Measurements from ENCODE around the gene RPS8. TPM values are rescaled to one million over a fixed set of nuclear protein-coding genes. Genes with fewer than 3 reads are reported as not detected.
A peak's percentile ranks its signal among the peaks of the same experiment; 100 is the strongest.

RPS8 gene
- total RNA-seq = 1,121 TPM

DNA sequence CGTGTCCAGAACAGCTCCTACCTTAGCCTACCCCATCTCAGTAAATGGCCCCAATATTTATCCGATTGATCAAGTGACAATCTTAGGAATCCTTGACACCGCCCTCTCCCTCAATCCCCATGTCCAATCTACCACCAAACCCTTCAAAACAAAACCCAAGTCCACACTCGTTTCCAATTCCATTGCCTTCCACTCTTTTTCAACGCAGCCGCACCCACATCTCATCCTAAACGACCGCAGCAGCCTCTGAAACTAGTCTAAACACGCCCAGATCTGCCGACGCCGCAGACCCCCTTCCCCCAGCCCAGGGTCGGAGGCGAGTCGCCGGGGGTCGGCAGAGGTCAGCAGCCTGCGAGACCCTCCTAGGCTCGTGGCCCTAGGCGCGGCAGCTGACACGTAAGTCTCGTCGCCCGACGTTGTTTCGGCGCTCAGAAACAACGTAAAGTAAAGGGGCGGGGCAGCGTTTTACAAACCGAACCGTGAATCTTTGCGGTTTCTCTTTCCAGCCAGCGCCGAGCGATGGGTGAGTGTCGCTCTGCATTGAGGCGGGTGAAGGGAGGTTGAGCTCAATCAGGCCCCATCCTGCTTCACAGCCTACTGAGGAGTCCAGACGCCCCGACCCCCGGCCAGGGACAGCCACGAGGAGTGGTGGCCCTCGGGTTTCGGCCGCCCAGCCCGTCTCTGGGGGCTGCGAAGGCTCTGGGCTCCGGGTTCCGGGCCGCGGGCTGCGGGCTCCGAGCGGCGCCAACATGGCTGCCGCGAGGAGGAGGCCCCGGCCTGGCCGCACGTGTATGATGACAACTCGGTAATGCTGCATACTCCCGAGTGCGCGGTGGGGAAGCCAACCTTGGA lies at the start of gene RPS8:
TSS of gene RPS8 (plus strand) at position 463 of the 852 bp plus-strand sequence. CDS start at position 520, 57 bp downstream.

DNA sequence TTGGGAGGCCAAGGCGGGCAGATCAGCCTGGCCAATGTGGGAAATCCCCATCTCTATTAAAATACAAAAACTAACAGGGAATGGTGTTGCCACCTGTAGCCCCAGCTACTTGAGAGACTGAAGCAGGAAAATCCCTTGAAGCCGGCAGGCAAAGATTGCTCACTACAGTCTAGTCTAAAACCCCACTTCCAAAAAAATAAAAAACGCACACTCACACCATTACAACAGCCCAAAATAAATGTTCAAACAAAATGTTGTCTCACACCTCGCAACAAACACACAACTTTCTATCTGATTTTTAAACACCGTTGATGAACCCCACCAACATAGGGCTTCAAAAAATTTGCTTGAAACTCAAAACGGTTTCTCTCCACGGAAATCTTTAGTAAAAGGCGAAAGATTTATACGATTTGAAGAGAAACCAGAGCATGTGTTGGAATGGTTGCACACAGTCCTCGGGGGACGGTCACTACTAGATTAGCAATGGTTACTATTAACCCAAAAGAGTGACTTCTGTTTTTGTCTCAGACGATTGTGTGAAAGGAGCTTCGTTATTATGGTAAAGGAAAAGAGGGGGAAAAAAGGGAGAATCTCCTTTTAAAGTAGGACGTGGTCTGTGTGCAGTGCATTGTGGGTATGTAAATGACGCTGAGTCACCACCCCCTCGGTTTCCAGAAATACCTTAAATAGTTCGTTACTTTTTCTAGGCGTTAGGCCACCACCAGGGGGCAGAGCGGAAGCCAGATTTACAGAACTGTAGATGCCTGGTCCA lies 44.4 kb upstream of the RPS8 start, which contains the start of gene RNU5D-1:
TSS of gene RNU5D-1 (minus strand) at position 430 of the 772 bp plus-strand sequence.

DNA sequence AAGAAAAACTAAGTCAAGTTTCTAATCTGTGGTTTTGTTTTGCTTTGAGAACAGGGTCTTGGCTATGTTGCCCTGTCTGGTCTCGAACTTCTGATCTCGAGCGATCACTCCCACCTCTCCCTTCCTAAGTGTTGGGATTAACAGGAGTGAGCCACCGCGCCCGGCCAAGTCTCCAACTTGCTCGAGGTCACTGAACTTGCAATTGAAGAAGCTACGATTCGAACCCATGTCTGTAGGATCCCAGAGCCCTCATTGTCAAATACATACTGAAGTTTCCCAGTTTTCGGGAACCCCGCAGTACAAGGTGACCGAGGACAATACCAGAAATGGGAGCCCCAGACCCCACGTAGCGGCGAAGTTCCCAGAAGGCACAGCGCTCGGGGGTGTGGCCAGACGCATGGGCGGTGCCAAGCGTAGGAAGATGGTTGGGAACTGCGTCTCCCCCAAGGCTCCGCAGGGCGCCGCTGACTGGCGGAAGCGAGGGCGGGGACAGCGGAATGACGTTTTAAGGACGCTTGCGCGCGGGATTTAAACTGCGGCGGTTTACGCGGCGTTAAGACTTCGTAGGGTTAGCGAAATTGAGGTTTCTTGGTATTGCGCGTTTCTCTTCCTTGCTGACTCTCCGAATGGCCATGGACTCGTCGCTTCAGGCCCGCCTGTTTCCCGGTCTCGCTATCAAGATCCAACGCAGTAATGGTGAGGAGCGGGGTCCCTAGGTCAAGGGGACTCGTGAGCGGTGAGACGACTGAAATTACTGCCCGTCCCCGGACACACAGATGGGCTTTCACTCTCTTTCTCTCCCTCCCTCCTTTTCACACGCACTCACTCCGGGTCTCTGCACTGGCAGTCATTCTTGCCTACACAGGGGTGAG lies 35.8 kb upstream of the RPS8 start, which contains the start of gene KIF2C:
TSS of gene KIF2C (plus strand) at position 531 of the 872 bp plus-strand sequence. CDS start at position 627, 96 bp downstream.

DNA sequence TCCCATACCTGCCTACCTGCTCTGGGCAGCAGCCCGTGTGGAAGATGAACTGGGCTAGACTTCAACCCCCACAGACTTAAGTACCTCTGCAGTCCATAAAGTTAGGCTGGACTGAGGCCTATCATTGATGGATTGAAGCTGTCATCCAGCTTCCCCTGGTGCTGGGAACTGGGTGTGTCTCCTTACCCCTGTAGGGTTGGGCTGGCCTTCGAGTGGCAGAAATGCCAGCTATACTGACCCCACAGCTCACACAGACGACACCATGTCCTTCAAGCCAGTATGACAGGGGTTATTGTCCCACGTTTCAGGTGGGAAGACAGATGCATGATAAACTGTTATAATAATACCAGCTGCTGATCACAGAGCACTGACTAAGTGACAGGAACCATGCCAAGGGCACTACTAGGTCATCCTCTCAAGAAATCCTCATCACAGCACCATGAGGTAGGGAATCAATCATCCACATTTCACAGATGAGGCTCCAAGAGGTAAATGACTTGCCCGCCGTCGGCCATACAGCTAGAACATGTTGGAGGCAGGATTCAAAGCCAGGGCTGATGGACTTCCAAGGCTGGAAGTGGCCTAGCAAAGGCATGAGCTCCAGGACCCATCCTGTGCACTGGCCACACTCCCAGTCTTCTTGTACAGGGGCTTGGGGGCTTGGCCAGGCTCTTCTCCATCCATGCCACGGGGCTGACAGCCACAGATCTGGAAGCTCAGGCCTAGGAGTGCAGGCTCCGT lies 12.9 kb downstream of the RPS8 start, which contains the start of gene BEST4:
TSS of gene BEST4 (minus strand) at position 51 of the 741 bp plus-strand sequence. CDS start 465 bp downstream, outside the sequence.

DNA sequence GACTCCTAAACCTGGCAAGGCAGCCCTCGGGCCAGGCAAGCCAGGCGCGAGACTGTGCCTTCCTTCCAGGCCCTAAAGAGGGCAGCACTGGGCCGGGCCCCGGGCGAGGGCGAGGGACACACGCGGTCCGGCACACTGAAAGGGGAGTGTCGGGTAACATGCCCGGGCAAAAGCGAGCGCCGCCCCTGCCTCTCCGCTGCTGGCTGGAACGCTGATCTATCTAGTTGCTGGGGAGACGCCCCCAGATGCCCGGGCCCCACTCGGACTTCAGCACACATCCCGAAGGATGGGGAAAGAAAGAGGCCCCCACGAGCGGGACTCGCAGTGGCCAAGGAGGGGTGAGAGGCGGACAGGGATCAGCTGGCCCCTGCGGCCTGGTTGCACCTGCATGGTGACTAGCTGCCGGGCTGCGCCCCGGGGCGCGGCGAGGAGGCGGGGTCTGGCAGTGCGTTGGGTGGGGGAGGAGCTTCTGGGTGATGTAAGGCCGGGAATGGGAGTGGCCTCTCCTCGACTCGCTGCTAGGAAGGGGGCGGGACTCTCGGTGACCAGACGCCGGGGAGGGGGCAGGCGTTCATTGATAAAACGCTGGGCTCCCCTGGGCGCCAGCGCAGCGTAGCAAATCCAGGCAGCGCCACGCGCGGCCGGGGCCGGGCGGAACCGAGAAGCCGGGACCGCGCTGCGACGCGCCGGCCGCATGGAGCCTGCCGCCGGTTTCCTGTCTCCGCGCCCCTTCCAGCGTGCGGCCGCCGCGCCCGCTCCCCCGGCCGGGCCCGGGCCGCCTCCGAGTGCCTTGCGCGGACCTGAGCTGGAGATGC lies 24.6 kb downstream of the RPS8 start, which contains the start of gene PLK3:
TSS of gene PLK3 (plus strand) at position 608 of the 815 bp plus-strand sequence. CDS start at position 695, 87 bp downstream.

DNA sequence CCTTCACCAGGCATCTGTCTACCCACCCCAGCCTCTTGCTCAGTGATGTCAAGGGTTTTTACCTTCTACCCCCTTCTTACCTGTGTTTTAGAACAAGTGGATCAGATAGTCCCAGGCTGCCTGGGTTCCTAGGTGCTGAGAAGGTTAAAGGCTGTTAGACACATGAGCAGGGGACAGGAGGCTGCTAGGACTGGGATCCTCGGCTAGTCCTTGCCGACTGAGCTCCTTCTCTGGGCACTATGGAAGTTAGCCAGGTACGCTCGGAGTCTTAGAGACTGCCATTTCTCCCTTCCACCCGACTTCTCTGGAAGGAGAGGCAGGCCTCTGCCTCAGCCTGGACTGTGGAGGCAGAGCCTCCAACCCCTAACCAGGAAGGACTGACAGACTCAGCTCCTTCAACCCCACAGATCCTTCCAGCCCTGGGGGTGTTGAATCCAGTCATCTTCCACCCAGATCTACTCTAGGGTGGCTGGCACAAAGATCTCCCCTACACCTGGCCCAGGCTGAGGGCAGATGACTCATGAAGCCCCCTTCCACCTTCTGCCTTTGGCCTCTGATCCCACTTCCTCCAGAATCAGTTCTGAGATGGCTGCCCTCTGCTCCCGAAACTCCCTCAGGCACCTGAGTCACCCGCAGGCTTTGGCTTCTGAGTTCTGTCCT lies 31.5 kb downstream of the RPS8 start, which contains the start of gene DYNLT4:
TSS of gene DYNLT4 (minus strand) at position 648 of the 660 bp plus-strand sequence. CDS start 683 bp downstream, outside the sequence.

DNA sequence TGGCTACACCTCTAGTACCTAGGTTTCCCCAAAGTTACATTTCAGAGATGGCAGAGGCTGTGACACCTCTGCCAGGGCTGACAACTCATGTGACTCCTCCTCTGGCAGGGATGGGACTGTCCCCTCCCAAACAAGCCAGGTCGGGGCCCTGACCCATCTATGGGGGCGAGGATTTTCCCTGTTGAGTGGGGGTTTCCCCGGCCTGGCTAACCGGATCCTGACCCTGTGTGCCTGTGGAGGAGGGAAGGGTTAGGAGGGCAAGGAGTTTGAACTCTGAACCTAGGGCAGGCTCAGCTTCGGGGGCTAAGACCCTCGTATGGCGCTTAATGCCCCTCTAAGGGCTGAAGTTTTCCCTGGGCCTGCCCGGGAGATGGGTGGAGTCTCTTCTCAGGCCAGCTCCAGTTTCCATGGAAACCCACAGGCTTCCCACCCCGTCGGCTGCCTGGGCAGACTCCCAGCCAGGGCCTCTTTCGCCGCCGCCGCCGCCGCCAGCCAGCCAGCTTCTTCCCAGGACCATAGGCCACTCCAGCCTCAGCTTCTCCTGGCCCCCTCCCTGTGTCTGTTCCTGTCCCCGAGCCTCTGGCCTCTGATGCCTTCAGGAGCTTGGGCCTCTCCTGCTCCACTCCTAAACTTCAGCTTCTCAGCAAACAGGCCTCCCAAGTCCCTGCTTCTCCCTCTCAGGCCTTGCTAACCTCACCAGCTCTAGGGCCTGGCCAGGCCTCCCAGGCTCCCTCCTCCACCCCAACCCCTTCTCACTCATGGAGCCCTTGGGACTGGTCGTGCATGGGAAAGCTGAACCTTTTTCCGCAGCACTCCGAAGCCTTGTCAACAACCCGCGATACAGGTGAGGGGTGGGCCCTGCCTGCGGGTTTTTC lies 33.0 kb downstream of the RPS8 start, which contains the start of gene BTBD19:
TSS of gene BTBD19 (plus strand) at position 461 of the 875 bp plus-strand sequence. CDS start at position 759, 298 bp downstream.

Small RNA genes lying within 50 kb of the gene (small RNA-seq; reads per million reads assigned to genes)
- gene RNU5D-1 (ENCODE audit: low replicate concordance) (49.9 reads per million, percentile 94 among the genes with 10 or more reads in this experiment), gene SNORD38A (ENCODE audit: low replicate concordance) (71.3 reads per million, percentile 95 among the genes with 10 or more reads in this experiment), gene SNORD38B (ENCODE audit: low replicate concordance) (not detected), gene SNORD46 (ENCODE audit: low replicate concordance) (2,510 reads per million, percentile 99 among the genes with 10 or more reads in this experiment), gene SNORD55 (ENCODE audit: low replicate concordance) (not detected)

Other genes starting within 250 kb of the RPS8 start
- gene TMEM53, start 101.1 kb upstream of the RPS8 start, total RNA-seq = 6.3 TPM
- 10.6 TPM for gene ARMH1, start 100.8 kb upstream of the RPS8 start, total RNA-seq
- gene RNU5D-1, start 44.4 kb upstream of the RPS8 start, total RNA-seq = not detected
- gene KIF2C, start 35.7 kb upstream of the RPS8 start, total RNA-seq = 6.3 TPM
- gene BEST4, start 12.6 kb downstream of the RPS8 start, total RNA-seq = 0.94 TPM
- gene PLK3, start 24.8 kb downstream of the RPS8 start, total RNA-seq = 13.1 TPM
- gene DYNLT4, start 31.8 kb downstream of the RPS8 start, total RNA-seq = not detected
- 1.3 TPM for gene BTBD19, start 33.0 kb downstream of the RPS8 start, total RNA-seq
- gene PTCH2, start 67.7 kb downstream of the RPS8 start, total RNA-seq = 2.5 TPM
- 40.7 TPM for gene EIF2B3, start 211.1 kb downstream of the RPS8 start, total RNA-seq
- 29.1 TPM for gene HECTD3, start 235.8 kb downstream of the RPS8 start, total RNA-seq
- 51.6 TPM for gene UROD, start 236.7 kb downstream of the RPS8 start, total RNA-seq

Data from parietal lobe (tissue), 2 donors.